HG02798 (cell line): Measurements from ENCODE around the gene CES1.
"Not testable (repeated sequence)": the region's sequence is repeated elsewhere in the genome, so short reads cannot be mapped to it uniquely, and the experiment has no call there.

ENCODE experiments used
- ATAC-seq: cut with Tn5 transposase; IDR thresholded peaks from one replicate; pipeline ENCODE4 v1.9.1; 2021; ENCODE audit warnings: mild to moderate bottlenecking; ENCODE audit not compliant: unreplicated experiment, poor library complexity

CES1 gene

GRCh38 chr16:55834049-55834448 is 1.2 kb upstream of the CES1 start:
- ATAC-seq, result peak; percentile 47

- no peak for ATAC-seq
These were observed 497 bp downstream of the CES1 start for GRCh38 chr16:55832425-55832772.

- ATAC-seq, result no peak
These were observed 2.1 kb downstream of the CES1 start for GRCh38 chr16:55830658-55831294.

- ATAC-seq, result not testable (repeated sequence)
These were observed 3.7 kb downstream of the CES1 start for GRCh38 chr16:55829232-55829631.

- no peak for ATAC-seq
These were observed 4.2 kb downstream of the CES1 start for GRCh38 chr16:55828680-55829079.

- ATAC-seq, result no peak
These were observed 7.7 kb downstream of the CES1 start for GRCh38 chr16:55825115-55825728.

GRCh38 chr16:55824473-55825000 is 8.4 kb downstream of the CES1 start:
- no peak for ATAC-seq

- no peak for ATAC-seq
These were observed 10.6 kb downstream of the CES1 start for GRCh38 chr16:55822280-55822810.

GRCh38 chr16:55821210-55821609 is 11.7 kb downstream of the CES1 start:
- no peak for ATAC-seq

- no peak for ATAC-seq
These were observed 12.3 kb downstream of the CES1 start for GRCh38 chr16:55820615-55821014.

GRCh38 chr16:55817236-55817912 is 15.5 kb downstream of the CES1 start:
- no peak for ATAC-seq

- not testable (repeated sequence) for ATAC-seq
These were observed 16.7 kb downstream of the CES1 start for GRCh38 chr16:55816222-55816621.

- no peak for ATAC-seq
These were observed 17.6 kb downstream of the CES1 start for GRCh38 chr16:55815320-55815719.

- not testable (repeated sequence) for ATAC-seq
These were observed 18.7 kb downstream of the CES1 start for GRCh38 chr16:55814174-55814573.

- ATAC-seq, result not testable (repeated sequence)
These were observed 19.2 kb downstream of the CES1 start for GRCh38 chr16:55813730-55814129.

GRCh38 chr16:55812951-55813350 is 19.9 kb downstream of the CES1 start:
- no peak for ATAC-seq

GRCh38 chr16:55811811-55812210 is 21.1 kb downstream of the CES1 start:
- ATAC-seq, result no peak

- ATAC-seq, result no peak
These were observed 22.4 kb downstream of the CES1 start for GRCh38 chr16:55810451-55810961.

- no peak for ATAC-seq
These were observed 23.0 kb downstream of the CES1 start for GRCh38 chr16:55809851-55810250.

- no peak for ATAC-seq
These were observed 23.5 kb downstream of the CES1 start for GRCh38 chr16:55809386-55809785.

GRCh38 chr16:55808286-55808685 is 24.6 kb downstream of the CES1 start:
- ATAC-seq, result not testable (repeated sequence)
